GM10248 (cell line): ENCODE results near the gene OR4C46.
"Not testable (repeated sequence)": the region's sequence is repeated elsewhere in the genome, so short reads cannot be mapped to it uniquely, and the experiment has no call there.

Experiments
- CTCF ChIA-PET: fragments of 300-600 bp; sonication (Branson Sonifier 250); formaldehyde crosslinking; extraction: SDS; loops from one replicate; lab custom pipeline; 2021; ENCODE audit warnings: antibody characterized with exemption; lab: Yijun Ruan, JAX
- POLR2A ChIA-PET: fragments of 350-650 bp; sonication (Branson Sonifier 250); formaldehyde crosslinking; extraction: SDS; loops from one replicate; lab custom pipeline; 2020; ENCODE audit warnings: antibody characterized with exemption; lab: Yijun Ruan, JAX
- DNase-seq: peaks from one replicate; pipeline ENCODE4 v3.0.0; 2012; ENCODE audit errors: extremely low spot score
- TF ChIP-seq, protein P1 (sequence below): IDR thresholded peaks from 2 replicates; pipeline ENCODE4 v1.5.1; 2012; ENCODE audit warnings: mild to moderate bottlenecking, low read depth; ENCODE audit errors: extremely low read depth, missing control alignments, control extremely low read depth

OR4C46 gene

DNA sequence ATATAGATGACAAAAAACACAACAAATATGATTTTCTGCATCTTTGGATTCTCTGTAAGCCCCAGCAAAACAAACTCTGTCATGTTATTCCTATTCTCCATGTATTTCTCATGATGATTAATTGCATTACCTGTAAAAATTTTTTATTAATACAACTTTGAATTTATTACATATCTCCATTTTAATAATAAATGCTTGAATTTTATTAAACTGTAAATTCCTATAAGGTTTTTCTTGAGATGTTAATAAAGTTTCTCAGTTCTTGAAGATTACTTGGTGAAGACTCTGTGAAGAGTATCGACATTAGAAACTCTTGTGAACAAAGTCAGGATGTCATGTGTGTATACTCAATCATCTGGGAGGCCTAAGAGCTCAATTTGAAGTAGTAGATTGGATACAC lies at the start of gene OR4C46:
Gene OR4C46, minus strand, starts transcription at position 101 of the 400 bp plus-strand sequence. Its CDS starts 0 bp downstream, at position 101.
- POLR2A ChIA-PET = no interaction called here
- DNase-seq = no peak
- TF ChIP-seq, protein P1, sequence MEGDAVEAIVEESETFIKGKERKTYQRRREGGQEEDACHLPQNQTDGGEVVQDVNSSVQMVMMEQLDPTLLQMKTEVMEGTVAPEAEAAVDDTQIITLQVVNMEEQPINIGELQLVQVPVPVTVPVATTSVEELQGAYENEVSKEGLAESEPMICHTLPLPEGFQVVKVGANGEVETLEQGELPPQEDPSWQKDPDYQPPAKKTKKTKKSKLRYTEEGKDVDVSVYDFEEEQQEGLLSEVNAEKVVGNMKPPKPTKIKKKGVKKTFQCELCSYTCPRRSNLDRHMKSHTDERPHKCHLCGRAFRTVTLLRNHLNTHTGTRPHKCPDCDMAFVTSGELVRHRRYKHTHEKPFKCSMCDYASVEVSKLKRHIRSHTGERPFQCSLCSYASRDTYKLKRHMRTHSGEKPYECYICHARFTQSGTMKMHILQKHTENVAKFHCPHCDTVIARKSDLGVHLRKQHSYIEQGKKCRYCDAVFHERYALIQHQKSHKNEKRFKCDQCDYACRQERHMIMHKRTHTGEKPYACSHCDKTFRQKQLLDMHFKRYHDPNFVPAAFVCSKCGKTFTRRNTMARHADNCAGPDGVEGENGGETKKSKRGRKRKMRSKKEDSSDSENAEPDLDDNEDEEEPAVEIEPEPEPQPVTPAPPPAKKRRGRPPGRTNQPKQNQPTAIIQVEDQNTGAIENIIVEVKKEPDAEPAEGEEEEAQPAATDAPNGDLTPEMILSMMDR = no peak
- CTCF ChIA-PET = no interaction called here

DNA sequence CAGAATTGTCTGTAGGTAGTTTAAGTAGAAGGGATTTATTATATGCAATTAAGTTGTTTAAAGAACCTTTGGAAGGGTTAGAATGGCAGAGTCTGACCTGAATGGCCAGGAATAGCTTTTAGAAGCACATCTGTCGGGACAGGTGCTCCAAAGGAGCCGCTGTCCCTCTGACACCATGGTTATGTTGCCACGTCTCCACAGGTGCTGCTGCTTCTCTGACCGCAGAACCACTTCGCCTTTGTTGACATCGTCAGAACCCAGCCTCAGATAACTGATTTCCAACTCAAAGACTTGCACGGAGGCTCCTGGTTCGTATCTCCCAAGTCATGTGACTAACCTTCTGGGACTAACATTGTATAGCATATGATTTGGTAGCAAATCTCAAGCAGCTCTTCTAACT lies 41.8 kb upstream of the OR4C46 start:
- POLR2A ChIA-PET, DNase-seq, CTCF ChIA-PET: not testable (repeated sequence)

DNA sequence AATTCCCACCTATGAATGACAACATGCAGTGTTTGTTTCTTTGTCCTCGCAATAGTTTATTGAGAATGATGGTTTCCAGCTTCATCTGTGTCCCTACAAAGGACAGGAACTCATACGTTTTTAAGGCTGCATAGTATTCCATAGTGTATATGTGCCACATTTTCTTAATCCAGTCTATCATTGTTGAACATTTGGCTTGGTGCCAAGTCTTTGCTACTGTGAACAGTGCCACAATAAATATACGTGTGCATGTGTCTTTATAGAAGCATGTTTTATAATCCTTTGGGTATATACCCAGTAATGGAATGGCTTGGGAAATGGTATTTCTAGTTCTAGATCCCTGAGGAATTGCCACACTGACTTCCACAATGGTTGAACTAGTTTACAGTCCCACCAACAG lies 42.4 kb downstream of the OR4C46 start:
- POLR2A ChIA-PET, CTCF ChIA-PET, DNase-seq: not testable (repeated sequence)

DNA sequence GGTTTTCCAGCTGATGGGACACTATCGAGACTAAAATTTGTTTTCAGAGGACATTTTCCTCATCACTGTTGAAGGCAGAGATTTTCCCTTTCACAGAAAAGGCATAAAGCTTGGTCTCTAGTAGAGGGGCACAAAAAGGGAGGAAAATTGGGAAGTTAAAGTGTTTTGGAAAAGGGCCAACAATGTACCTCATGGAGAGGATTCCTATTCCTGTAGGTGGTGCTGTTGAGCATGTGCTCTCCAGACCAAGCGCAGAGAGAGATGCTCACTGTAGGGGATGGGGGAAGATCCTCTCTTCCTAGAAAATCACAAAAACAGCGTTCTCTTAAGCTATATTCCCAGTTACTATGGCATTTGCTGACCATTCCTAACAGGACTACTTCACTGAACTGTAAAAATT lies 44.9 kb downstream of the OR4C46 start:
- TF ChIP-seq, protein P1 = no peak
- ChIA-PET POLR2A (no interaction called here), CTCF (no interaction called here)
- DNase-seq = no peak

DNA sequence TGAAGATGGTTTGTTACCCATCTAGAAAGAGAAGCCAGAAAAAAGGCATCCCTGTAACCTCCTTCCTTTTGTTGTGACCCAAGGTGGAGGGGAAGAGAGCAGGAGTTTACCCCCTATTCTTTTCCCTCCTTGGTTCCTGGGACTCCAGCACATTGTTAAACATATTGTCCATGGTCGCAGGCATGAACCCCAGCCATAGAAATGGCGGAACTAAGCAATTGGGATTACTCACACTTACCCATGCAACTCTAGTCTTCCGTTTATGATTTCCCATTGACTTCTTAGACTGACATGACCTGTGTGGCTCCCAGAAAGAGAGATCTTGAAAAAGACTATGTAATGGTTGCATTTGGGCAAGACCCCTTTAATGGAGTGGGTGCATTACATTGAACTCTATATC lies 45.4 kb downstream of the OR4C46 start:
- no peak for DNase-seq
- CTCF ChIA-PET = no interaction called here
- TF ChIP-seq, protein P1 = no peak

More for the DNA sequence above, 45.4 kb downstream of the OR4C46 start:
- POLR2A ChIA-PET = no interaction called here
